NCI-H1436 treated with DMSO at 0.1 percent for 48 hours (cell line): ENCODE results near the gene FCN3.

Experiments used
- DNase-seq: peaks from one replicate; lab custom pipeline; 2025; lab: John Stamatoyannopoulos, UW

The FCN3 gene

DNA sequence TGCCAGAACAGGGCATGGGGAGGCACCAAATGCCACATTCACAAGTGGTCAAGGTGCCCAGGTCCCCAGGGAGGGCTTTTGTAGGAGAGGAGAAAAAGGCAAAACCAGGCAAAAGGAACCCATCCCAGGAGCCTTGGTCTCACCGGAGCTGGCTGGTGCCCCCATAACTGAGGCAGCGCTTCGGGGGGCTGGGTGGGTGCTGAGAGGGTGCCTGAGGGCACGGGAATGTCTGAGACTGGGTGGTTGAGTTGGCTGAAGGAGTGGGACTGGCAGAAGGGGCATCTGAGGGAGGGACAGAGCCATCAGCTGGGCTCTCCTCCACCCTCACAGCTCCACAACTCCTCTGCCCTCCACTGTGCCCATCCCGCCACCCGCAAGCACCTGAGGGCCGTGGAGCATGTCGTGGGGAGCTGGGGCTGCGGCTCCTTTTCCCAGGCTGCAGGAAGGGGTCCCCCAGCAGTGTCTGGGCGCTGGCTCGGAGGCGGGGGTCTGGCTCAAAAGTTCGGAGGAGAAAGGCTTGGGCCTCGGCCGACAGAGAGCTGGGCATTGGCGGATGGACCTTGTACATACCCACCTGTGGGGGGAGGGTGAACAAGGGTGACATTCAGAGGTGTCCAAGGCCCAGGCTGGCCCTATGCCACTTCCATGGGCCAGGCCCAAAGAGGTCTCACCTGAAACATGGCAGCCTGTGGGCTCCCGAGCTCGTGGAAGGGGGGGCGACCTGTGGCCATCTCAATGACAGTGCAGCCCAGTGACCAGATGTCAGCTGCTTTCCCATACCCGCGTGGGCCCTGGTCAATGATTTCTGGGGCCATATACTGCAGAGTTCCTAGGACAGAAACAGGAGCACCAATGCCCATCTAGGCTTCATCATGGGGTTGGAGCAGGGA lies 16.3 kb downstream of the FCN3 start:
- no peak for DNase-seq

DNA sequence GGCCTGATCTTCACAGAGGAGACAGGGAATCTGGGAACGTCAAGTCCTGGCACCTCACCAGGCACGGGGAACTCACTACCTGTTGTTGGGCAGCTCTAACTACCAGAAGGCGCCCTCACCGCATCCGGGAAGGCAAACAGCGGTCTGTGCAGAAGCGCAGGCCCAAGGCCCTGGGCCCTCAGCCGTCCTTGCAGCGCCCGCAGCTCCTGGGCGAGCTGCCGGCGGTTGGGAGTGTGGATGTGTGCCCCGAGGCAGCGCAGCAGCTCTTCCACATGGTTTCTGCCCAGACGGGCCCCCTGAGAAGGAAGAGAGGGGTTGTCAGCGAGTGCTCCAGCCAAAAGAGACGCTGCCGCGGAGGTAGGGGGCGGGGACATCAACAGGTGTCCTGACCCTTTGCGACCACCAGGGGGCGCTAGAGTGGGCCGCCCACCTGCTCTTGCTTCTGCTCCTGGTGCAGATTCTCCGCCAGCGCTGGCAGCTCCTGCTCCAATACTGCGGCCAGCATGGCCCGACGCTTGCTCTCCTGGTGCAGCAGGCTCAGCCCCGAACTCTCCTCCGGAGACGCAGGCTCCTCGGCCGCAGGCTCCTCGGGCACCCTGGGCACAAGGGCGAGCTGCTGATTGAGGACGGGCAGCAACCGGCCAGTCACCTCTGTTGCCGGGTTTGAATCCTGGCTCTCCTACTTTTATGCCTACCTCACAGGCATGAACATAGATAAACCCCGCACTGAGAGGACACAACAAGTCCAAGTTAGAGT lies 17.2 kb downstream of the FCN3 start:
- DNase-seq: no peak

- DNase-seq: no peak
Measured at GRCh38 chr1:27356619-27357280, 17.9 kb downstream of the FCN3 start.

DNA sequence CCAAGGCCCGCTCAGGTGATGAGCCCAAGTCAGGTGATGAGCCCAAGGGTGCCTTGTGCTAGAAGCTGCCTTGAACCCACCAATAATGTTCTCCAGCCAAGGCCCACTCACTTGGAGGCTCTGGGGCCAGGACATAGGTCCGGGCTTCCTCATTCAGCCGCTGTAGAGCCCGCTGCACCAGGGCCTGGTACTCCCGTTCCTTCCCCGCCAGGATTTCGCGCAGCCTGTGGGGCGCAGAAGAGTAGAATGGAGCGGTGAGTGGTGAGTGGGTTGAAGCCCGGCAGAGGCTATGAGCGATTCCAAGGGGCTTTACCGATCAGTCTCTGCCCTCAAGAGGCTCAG lies 18.4 kb downstream of the FCN3 start:
- no peak for DNase-seq

- no peak for DNase-seq
Measured at GRCh38 chr1:27355683-27356082, 18.9 kb downstream of the FCN3 start.

- DNase-seq: no peak
Measured at GRCh38 chr1:27353629-27354028, 21.0 kb downstream of the FCN3 start.

GRCh38 chr1:27353166-27353565 lies 21.5 kb downstream of the FCN3 start:
- no peak for DNase-seq

DNA sequence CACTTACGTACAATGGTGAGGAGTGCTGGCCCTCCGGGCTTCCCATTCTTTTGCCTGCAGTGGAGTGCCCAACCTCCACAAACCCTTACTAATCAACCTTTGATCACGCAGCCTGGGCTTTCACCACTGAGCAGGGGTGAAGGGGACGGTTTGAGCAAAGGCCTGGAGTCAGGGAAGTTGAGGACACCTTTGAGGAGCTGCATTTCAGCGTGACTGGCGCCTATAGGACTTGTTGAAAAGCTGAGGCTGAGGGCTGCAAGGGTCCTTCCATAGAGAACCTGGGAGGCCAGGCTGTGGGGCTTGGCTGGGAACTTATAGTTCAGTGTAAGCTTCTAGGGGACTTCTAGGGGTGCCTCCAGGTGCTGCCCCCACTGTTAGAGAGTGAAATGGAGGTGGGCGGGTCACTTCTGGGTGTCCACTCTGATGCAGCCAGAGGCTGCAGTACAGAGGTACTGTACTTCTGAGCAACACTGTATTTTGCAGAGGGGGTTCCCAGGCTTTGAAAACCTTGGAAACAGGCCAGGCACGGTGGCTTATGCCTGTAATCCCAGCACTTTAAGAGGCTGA lies 23.0 kb downstream of the FCN3 start:
- DNase-seq: no peak

DNA sequence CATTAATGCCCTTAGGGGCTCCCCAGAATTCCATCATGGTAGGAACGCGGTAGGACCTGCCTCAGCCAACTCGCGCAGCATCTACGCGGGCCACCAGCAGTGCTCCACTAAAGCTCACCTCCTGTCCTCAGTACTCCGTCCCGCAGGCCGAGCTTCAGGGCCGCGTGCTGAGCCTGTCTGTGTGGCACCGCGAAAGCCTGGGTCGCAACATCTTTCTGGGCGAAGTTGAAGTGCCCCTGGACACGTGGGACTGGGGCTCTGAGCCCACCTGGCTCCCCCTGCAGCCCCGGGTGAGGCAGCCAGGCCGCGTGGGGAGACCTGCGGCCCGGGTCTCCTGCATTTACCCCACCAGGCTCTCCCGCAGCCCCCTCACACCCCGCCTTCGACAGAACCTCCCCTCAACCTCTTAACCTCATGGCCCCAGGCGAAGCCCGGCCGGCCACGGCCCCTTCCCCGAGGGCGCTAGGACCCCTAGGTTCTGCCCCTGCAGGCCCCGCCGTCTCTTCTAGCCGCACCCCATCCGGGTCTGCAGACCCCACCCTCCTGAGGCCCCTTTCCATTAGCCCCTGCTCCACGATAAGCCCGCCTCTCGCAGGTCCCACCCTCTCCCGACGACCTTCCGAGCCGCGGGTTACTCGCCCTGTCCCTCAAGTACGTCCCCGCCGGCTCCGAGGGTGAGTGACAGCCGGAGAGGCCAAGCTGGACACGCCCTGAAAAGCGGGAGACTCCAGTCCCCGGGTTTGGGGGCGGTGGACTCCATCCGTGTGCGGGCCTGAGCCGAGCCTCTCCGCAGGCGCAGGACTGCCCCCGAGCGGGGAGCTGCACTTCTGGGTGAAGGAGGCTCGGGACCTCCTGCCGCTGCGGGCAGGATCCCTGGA lies 23.7 kb downstream of the FCN3 start:
- DNase-seq: no peak

- no peak for DNase-seq
Measured at GRCh38 chr1:27349784-27350662, 24.6 kb downstream of the FCN3 start.

DNA sequence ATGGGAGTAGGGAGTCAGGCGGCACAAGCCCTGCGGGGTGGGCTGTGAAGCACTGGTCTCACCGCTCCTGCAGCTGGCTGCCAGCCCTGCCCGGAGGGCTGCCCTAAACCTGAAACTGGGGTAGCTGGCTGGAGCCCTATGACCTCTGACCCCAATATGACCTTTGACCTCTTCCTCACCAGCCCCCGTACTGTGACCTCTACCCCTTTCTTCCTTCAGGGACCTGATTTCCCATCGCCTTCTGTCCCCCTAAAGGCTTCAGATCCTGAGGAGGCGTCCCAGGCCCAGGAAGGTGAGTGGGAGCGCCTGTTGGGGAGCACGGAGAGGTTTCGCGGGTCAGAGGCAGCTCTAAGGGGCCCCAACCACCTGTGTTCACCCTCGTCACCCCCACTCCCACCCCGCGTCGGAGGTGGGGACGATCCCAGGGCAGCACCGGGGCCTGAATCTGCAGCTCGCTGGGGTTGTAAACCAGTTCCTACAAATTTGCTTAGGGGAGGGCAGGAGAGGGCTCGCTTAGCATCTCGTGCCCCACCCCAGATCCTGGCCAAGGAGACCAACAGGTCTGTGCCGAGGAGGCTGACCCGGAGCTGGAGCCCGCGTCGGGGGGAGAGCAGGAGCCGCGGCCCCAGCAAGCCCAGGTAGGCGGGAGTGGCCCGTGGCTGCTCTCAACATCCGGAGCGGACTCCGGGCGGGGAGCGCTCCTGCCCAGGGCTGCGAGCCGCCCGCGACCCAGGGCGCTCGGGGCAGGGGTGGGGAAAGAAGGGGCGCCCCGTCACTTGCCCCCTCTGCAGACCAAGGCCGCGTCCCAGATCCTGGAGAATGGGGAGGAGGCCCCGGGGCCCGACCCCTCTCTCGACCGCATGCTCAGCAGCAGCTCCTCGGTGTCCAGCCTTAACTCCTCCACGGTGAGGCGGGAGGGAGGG lies 25.5 kb downstream of the FCN3 start:
- DNase-seq: no peak

DNA sequence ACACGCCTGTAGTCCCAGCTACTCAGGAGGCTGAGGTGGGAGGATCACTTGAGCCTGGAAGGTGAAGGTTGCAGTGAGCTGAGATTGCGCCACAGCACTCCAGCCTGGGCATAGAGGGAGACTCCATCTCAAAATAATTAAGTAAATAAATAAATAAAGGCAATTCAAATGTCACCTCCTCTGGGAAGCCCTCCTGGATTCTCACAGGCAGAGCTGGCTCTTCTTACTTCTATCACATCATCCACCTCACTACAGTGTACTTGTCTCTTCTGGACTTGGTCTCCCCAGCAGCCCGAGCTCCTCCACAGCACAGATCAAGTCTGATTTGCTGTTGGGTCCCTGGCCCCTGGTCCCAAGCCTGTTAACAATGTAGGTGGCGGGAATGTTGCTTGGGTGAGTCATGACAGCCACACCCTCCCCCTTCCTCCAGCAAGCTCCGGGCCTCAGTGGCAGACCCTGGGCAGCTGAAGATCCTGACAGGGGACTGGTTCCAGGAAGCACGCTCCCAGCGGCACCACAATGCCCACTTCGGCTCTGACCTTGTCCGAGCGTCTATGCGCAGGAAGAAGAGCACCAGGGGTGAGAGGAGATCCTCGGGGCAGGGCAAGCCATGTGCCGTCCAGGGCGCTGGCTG lies 27.5 kb downstream of the FCN3 start:
- DNase-seq: no peak

DNA sequence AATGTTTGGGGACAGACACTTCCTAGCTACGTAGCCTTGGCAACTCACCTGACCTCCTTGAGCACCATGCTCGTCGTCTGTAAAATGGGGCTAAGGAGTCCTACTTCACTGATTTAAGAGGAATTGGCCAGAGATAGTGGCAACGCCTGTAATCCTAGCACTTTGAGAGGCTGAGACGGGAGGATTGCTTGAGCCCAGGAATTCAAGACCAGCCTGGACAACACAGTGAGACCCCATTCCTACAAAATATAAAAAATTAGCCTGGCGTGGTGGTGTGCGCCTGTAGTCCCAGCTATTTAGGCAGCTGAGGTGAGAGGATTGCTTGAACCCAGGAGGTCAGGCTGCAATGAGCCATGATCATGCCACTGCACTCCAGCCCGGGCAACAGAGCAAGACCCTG lies 28.3 kb downstream of the FCN3 start:
- DNase-seq: no peak

- DNase-seq: no peak
Measured at GRCh38 chr1:27345272-27345671, 29.4 kb downstream of the FCN3 start.

DNA sequence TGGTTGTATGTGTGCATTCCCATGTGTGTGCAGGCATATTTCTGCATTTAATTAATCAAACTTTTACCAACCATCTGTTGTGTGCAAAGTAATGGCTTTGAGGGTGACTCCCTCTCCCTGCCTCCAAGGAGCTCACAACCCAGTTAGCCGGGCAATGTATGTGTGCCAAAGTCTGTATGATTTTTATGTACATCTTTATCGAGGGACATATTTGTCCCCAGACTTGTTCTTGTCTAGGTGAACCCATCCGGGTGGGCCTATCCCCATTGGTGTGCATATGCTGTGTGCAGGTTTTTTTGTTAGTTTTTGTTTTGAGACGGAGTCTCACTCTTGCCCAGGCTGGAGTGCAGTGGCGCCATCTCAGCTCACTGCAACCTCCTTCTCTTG lies 31.0 kb downstream of the FCN3 start:
- no peak for DNase-seq

DNA sequence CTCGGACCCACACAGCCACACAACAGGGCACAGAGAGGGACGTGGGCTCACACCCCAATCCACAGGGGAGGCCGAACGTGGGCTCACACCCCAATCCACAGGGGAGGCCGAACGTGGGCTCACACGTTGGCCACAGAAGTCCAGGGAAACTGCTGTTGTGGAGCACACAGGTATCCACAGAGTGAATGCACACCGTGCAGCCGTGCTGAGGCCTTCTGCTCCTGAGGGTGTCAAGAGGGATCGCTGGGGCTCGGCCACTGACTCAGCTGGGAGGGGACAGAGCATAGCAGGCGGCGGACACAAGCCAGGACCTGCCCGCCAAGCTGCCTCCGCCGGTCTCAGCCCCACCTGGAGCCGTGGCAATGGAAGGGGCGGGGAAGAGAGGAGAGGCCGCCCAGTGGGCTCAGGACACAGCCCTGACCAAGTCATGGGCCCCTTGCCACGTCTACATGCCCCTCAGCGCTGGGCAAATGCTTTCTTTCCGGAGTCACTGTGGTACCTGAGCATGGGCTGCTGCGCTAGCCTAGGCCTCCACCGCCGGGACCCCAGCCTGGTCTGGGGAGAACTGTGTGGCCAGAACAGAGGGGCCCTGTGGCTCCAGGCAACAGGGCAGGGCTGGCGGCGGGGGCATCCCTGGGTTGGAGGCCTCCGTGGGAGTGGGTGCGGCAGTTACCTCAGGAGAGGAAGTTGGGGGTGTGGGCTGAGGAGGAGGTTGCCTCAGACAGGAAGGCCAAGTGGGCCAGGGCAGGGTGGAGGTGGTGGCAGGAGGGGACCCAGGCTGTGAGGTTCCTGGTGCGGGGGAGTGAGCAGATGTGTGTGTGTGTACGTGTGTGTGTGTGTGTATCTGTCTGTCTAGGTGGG lies 31.6 kb downstream of the FCN3 start:
- no peak for DNase-seq

- no peak for DNase-seq
Measured at GRCh38 chr1:27342391-27342777, 32.2 kb downstream of the FCN3 start.
